Right lobe of liver (tissue), 6 donors: ENCODE data around the gene POMT1. TPM values are rescaled to one million over a fixed set of nuclear protein-coding genes. Genes with fewer than 3 reads are reported as not detected.
"Not testable (repeated sequence)": the region's sequence is repeated elsewhere in the genome, so short reads cannot be mapped to it uniquely, and the experiment has no call there.

Source experiments
- ATAC-seq, 4 donors: fragments of 200-7000 bp; cut with Tn5 transposase; one replicate each; pipeline ENCODE4 v1.9.1; 2020; ENCODE audit warnings: mild to moderate bottlenecking in 4 of 4, moderate library complexity in 4 of 4
- DNase-seq, 3 donors: peaks; one replicate each; pipeline ENCODE4 v3.0.0-alpha.2; 2020
- H3K27ac ChIP-seq, 3 donors: fragments of 200-600 bp; one replicate each; pipeline ENCODE4 v1.8.0; 2022
- H3K27me3 ChIP-seq, 2 donors: fragments of 200-600 bp; one replicate each; pipeline ENCODE4 v1.8.0; 2022
- H3K36me3 ChIP-seq, 4 donors: fragments of 200-600 bp; sonication (generic) in 1 of 4; one replicate each; pipeline versions ENCODE4 v1.5.1 to v1.8.0; 2017 to 2022; ENCODE audit warnings: control low read depth in 1 of 4
- H3K4me1 ChIP-seq, 4 donors: fragments of 200-600 bp; sonication (generic) in 1 of 4; one replicate each; pipeline versions ENCODE4 v1.5.1 to v1.8.0; 2017 to 2022; ENCODE audit warnings: control low read depth in 1 of 4
- H3K4me3 ChIP-seq, 3 donors: fragments of 200-600 bp; one replicate each; pipeline ENCODE4 v1.8.0; 2022
- H3K9me3 ChIP-seq, 4 donors: fragments of 200-600 bp; sonication (generic) in 1 of 4; one replicate each; pipeline versions ENCODE4 v1.5.1 to v1.8.0; 2017 to 2022; ENCODE audit warnings: control low read depth in 1 of 4
- POLR2A ChIP-seq: fragments of 450-650 bp; IDR thresholded peaks from one replicate; pipeline ENCODE4 v1.6.1; 2017; ENCODE audit warnings: antibody characterized with exemption, mild to moderate bottlenecking
- WGBS: methylation state at CpG from one replicate; pipeline ENCODE4 v1.1.6; 2018; ENCODE audit warnings: low coverage, low lambda C conversion rate; ENCODE audit not compliant: insufficient coverage; ENCODE audit errors: missing lambda C conversion rate; 5-methylcytosine and 5-hydroxymethylcytosine counted together
- intact Hi-C, 2 donors: fragments of 100-400 bp; cut with DNase I; formaldehyde crosslinking; loops; one replicate each; pipeline versions ENCODE4 v1.11.2 to v1.14.1; 2022
- total RNA-seq, 6 experiments: library from RNA; depleted of rRNA in 2 of 6; stranded (reverse); fragments of >200 nt in 2 of 6; fragmentation: NEBNext Ultra II Directional in 3 of 6; extraction: Animal tissue kit (Norgen Biotek cat#: 25700) in 3 of 6; gene quantifications; one replicate each; pipeline versions ENCODE4 v1.1.0 to v1.2.4, GENCODE V29; 2016 to 2023
- TF ChIP-seq, protein P1 (sequence below), 4 donors: fragments of 200-600 bp in 3 of 4; fragments of 450-650 bp in 1 of 4; IDR thresholded peaks; one replicate each; pipeline versions ENCODE4 v1.5.1 to v1.8.0; 2016 to 2022; ENCODE audit warnings: antibody characterized with exemption in 4 of 4, mild to moderate bottlenecking in 2 of 4
- donor health status: DM: no; HTN: yes; CAD: no.
- donor health status: DM: no; HTN: no; CAD: no.
- donor health status: DM: no; HTN: no; CAD: no.
- donor health status: DM: no; HTN: yes; CAD: no.
- donor health status: DM: no; HTN: yes; CAD: no.

The POMT1 gene
- total RNA-seq, 6 experiments from 2014 or later, result 14.3 to 17.7 (median 15.7) TPM

DNA sequence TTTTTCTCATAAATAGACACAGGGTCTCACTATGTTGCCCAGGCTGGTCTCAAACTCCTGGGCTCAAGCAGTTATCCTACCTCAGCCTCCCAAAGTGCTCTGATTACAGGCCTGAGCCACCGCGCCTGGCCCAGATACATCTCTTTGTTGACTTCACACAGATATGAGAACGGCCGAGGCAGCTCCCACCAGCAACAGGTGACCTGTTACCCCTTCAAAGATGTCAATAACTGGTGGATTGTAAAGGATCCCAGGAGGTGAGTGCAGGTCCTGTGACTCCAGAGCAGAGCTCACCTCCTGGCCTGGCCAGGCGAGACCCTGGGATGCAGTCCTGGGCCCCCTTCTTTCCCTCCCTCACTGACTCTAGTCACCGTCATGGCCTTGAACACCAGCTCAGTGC is 9.2 kb downstream of the POMT1 start:
- Histone ChIP-seq H3K27me3 (no peaks in the 10 kb centered on the region), H3K36me3 (peaks cover 0 to 40% (median 8%) of the 10 kb centered on the region in 4 donors), H3K27ac (no peak overlapping the region), H3K4me1 (no peaks in the 10 kb centered on the region), H3K9me3 (no peaks in the 10 kb centered on the region), H3K4me3 (no peak overlapping the region)
- intact Hi-C loops, result no loop called here
- DNase-seq (no peak), ATAC-seq (no peak)
- 100% methylated on average over 2 of the region's 6 CpGs for WGBS
- no peak for TF ChIP-seq POLR2A
- TF ChIP-seq, protein P1, sequence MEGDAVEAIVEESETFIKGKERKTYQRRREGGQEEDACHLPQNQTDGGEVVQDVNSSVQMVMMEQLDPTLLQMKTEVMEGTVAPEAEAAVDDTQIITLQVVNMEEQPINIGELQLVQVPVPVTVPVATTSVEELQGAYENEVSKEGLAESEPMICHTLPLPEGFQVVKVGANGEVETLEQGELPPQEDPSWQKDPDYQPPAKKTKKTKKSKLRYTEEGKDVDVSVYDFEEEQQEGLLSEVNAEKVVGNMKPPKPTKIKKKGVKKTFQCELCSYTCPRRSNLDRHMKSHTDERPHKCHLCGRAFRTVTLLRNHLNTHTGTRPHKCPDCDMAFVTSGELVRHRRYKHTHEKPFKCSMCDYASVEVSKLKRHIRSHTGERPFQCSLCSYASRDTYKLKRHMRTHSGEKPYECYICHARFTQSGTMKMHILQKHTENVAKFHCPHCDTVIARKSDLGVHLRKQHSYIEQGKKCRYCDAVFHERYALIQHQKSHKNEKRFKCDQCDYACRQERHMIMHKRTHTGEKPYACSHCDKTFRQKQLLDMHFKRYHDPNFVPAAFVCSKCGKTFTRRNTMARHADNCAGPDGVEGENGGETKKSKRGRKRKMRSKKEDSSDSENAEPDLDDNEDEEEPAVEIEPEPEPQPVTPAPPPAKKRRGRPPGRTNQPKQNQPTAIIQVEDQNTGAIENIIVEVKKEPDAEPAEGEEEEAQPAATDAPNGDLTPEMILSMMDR (IDR thresholded peaks at IDR 0.05), result no peak

DNA sequence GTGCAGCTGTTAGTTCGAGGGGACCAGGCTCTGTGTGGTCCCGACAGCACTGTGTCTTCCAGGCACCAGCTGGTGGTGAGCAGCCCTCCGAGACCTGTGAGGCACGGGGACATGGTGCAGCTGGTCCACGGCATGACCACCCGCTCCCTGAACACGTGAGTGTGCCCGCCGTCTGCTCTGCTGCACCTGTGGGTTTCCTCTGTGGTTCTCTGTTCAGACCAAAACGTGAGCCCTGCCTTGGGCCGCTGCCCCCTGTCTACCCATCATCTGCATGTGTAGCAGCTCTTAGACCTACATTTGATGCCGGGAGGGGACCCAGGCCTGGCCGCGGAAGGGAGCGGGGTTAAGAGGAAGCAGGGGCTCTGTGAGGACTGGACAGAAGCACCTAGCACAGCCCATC is 10.5 kb downstream of the POMT1 start:
- peaks cover 0 to 40% (median 10%) of the 10 kb centered on the region in 4 donors for H3K36me3 ChIP-seq
- no peaks in the 10 kb centered on the region for H3K27me3 ChIP-seq
- DNase-seq (no peak), ATAC-seq (no peak)
- no peak for TF ChIP-seq POLR2A
- TF ChIP-seq, protein P1 (IDR thresholded peaks at IDR 0.05), result no peak
- no peak overlapping the region for H3K27ac ChIP-seq
- 100% methylated on average over 1 of the region's 15 CpGs for WGBS
- no peaks in the 10 kb centered on the region for H3K4me1 ChIP-seq
- no peak overlapping the region for H3K4me3 ChIP-seq
- H3K9me3 ChIP-seq, result no peaks in the 10 kb centered on the region
- intact Hi-C loops, result no loop called here

DNA sequence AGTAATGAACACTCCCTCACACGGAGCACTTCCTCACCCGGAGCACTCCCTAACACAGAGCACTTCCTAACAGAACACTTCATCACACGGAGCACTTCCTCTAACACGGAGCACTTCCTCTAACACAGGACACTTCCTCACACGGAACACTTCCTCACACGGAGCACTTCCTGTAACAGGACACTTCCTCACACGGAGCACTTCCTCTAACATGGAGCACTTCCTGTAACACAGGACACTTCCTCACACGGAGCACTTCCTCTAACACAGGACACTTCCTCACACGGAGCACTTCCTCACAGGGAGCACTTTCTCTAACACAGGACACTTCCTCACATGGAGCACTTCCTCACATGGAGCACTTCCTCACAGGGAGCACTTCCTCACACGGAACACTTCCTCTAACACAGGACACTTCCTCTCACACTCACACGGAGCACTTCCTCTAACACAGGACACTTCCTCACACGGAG is 12.9 kb downstream of the POMT1 start:
- intact Hi-C loops, H3K27ac ChIP-seq, DNase-seq, H3K4me3 ChIP-seq, H3K4me1 ChIP-seq, ATAC-seq, H3K27me3 ChIP-seq, H3K9me3 ChIP-seq: not testable (repeated sequence)
- 51% methylated on average over 8 of the region's 12 CpGs for WGBS
- peaks cover 0 to 46% (median 12%) of the 10 kb centered on the region in 4 donors for H3K36me3 ChIP-seq

DNA sequence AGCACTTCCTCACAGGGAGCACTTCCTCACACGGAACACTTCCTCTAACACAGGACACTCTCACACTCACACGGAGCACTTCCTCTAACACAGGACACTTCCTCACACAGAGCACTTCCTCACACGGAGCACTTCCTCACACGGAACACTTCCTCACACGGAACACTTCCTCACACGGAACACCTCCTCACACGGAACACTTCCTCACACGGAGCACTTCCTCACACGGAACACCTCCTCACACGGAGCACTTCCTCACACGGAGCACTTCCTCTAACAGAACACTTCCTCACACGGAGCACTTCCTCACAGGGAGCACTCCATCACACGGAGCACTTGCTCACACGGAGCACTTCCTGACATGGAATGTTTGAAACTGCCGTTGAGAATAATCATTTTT is 13.4 kb downstream of the POMT1 start:
- Histone ChIP-seq H3K27me3 (no peaks in the 10 kb centered on the region), H3K4me3 (no peak overlapping the region), H3K27ac (no peak overlapping the region), H3K4me1 (no peaks in the 10 kb centered on the region), H3K9me3 (no peaks in the 10 kb centered on the region), H3K36me3 (peaks cover 0 to 42% (median 12%) of the 10 kb centered on the region in 4 donors)
- DNase-seq (no peak), ATAC-seq (no peak)
- TF ChIP-seq POLR2A, result no peak
- TF ChIP-seq, protein P1 (IDR thresholded peaks at IDR 0.05), result no peak
- intact Hi-C loops, result no loop called here
- WGBS, result 67% methylated on average over 14 of the region's 15 CpGs

DNA sequence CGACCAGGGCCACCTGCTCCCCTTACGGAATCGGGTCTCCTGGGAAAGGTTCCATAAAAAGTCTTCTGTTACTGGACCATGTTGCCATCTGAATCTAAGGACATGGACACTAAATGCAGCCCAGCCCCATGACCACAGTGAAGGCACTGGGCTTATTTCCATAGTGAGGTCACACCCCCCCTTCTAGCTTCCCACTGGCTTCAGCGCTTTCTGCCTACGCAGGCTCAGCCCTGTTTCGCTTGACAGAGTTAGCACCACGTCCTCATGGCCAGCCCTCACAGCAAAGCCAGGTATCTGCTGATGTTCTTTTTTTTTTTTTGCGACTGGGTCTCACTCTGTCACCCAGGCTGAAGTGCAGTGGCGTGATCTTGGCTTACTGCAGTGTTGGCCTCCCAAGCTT is 14.2 kb downstream of the POMT1 start:
- intact Hi-C loops, result no loop called here

More for the DNA sequence above, 14.2 kb downstream of the POMT1 start:
- Histone ChIP-seq H3K36me3 (peaks cover 0 to 42% (median 10%) of the 10 kb centered on the region in 4 donors), H3K27me3 (no peaks in the 10 kb centered on the region), H3K9me3 (no peaks in the 10 kb centered on the region), H3K4me1 (no peaks in the 10 kb centered on the region), H3K4me3 (no peak overlapping the region), H3K27ac (no peak overlapping the region)
- DNase-seq (no peak), ATAC-seq (no peak)
- no CpG with 5 or more reads among the region's 9 CpGs for WGBS
- TF ChIP-seq, protein P1 (IDR thresholded peaks at IDR 0.05), result no peak
- no peak for TF ChIP-seq POLR2A
